HG02678 (cell line): ENCODE data around the gene KYNU.
A peak's percentile ranks its signal among the peaks of the same experiment; 100 is the strongest.
"Not testable (repeated sequence)": the region's sequence is repeated elsewhere in the genome, so short reads cannot be mapped to it uniquely, and the experiment has no call there.

Experiments
- ATAC-seq: cut with Tn5 transposase; IDR thresholded peaks from one replicate; pipeline ENCODE4 v1.9.1; 2021; ENCODE audit warnings: mild to moderate bottlenecking, moderate library complexity; ENCODE audit not compliant: unreplicated experiment

Gene KYNU

DNA sequence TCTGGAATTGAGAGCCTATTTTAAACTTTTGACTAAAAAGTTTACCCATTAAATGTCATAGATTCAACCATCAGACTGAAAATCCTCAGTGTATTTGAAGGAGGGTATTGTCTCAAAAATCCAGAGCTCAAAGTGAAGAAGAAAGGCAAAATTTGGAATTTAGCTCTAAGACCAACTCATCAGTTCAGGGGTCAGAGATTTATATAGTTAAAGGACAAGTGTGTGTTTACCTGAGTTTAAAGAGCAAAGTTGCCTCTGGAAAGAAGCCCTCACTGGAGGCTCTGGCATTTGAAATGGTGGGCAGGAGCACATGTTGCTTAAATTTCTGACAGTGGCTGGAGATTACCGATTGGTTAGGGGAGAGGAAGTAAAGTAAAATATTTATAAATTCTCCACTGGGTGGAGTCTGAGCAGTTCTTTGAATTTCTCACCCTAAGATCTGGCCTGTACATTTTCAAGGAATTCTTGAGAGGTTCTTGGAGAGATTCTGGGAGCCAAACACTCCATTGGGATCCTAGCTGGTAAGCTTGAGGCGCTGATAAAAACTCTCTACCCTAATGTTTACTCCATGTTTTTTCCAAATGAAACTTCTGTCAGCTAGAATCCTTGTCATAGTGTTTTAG, at the start of gene KYNU:
KYNU (plus strand) TSS at position 449 of the 623 bp plus-strand sequence. CDS start 7,704 bp downstream, outside the sequence.
- ATAC-seq: peak; percentile 67

- ATAC-seq: no peak
Measured at GRCh38 chr2:142834021-142834420, 43.4 kb upstream of the KYNU start.

DNA sequence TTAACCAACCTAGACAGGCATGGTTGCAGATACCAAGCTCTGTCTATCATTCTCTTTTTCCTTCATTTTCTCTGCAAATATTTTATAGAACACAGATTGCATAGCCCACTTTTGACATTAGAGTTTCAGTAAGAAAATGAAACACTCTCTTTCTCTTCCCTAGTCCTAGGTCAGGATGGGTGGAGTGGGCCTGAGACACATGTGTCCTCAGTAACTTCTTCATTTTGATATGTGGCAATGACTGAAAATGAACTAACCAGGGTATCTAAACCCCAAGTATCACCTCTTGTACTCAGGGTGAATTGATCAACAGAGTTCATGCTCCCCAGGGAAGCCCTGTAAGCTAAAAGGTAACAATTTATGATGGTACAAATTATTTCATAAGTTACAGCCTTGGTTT, 37.0 kb upstream of the KYNU start:
- no peak for ATAC-seq

DNA sequence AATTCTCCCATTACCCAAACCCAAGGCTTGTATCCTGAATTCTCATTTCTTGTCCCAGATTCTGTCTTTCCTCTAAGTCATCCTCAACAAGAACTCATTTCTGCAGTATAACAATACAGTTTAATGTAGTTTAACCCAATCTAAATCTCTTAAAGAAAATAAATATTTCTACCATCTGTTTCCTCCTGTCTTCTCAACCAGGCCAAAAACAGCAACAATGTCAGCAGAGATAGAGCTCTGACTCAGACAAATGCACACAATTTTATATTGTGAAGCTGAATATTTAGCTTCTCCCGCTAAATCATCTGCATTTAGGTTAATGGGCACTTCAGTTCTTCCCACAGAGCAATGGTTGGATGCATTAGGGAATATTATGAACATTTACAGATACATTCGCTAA, 35.7 kb upstream of the KYNU start:
- ATAC-seq: no peak

- ATAC-seq: no peak
Measured at GRCh38 chr2:142842369-142842768, 35.1 kb upstream of the KYNU start.

GRCh38 chr2:142843731-142844130, 33.7 kb upstream of the KYNU start:
- no peak for ATAC-seq

DNA sequence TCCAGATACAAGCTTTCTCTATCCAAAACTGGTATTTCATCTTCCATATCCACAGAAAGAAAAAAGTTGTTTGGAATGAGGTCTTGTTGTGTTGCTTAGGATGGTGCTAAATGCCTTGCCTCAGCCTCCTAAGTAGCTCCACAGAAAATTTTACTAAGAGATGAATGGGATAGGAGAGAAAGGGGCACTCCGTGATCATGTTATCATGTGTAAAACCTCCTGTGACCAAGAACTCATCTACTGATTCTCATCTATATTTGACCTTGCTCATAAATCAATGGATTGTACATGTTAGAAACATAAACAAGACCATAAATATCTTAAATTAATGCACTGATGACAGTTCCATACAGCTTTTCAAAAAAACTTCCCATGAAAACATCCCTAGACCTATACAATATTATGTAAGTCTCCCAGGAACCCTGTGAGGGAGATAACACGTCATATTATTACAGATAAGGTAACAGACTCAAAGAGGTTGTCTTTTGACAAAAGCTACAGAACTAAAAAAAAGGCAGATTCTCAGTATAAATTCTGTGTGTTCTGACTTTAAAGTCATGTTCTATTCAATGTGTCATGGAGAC, 29.3 kb upstream of the KYNU start:
- ATAC-seq: no peak

GRCh38 chr2:142849820-142850219, 27.6 kb upstream of the KYNU start:
- ATAC-seq: no peak

DNA sequence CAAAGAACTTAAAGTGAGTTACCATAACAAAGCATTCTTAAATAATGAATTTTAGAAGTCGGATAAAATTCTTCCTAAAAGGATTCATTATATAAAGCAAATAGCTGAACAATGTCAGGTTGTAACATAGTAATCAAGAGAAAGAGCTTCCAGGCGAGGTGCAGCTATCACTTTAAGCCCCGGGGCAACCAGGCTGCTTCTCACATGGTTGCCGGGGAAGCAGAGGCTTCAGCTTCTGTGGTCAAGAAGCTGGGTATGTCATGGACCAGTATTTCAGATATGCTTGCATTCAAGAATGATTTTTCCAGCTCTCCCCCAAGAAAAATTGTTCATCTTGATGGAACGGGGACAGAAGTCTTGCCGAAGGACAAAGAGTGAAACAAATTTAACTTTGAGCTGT, 23.6 kb upstream of the KYNU start:
- ATAC-seq: no peak

DNA sequence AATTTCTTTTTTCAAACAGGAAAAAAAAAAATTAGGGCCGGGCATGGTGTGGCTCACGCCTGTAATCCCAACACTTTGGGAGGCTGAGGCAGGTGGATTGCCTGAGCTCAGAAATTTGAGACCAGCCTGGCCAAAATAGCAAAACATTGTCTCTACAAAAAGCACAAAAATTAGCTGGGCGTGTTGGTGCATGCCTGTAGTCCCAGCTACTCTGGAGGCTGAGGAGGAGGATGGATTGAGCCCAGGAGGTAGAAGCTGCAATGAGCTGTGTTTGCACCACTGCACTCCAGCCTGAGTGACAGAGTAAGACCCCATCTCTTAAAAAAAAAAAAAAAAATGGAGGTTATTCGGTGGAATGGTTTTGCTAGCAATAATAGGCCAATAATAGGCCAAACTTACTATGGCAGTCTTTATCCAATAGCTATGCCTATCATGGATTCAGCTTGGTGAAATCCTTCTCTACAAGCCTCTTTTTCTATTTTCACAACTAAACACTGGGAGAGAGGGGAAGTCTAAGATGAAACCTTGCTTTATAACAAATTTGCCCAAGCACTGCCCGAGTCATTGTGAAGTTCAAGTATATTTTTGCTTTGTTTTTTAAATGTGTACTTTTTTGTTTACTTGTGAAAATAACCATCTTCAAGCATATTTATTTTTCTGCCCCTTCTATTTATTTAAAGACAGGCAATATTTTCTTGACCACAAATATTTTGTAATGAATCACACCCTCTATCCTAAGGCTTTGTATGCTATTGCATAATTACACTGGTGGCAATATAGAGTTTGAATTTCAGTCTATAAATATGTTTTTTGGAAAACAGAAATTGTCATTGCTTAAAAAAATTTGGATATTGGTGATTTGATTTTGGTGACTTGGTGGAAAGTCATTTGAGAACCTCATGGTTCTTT, 20.0 kb upstream of the KYNU start:
- no peak for ATAC-seq

GRCh38 chr2:142858961-142859360, 18.5 kb upstream of the KYNU start:
- no peak for ATAC-seq

DNA sequence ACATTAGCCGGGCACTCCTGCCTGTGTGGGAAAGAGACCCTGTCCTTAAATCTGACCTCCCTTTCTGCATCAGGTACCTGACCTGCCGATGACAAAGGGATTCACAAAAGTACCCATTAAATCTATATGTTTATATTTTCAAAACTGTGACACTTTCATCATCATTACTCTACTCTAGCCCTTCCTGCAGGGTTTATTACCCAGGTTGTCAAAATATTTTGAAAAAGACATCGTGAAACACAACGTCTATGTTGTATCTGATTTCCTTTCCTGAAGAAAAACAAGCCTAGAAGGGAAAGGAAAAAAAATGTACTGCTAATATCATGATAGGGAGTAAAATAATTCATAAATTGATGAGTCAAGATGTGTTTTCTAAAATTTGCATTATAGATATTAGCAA, 15.2 kb upstream of the KYNU start:
- no peak for ATAC-seq

- no peak for ATAC-seq
Measured at GRCh38 chr2:142862847-142863246, 14.6 kb upstream of the KYNU start.

GRCh38 chr2:142863485-142863961, 13.9 kb upstream of the KYNU start:
- ATAC-seq: no peak

DNA sequence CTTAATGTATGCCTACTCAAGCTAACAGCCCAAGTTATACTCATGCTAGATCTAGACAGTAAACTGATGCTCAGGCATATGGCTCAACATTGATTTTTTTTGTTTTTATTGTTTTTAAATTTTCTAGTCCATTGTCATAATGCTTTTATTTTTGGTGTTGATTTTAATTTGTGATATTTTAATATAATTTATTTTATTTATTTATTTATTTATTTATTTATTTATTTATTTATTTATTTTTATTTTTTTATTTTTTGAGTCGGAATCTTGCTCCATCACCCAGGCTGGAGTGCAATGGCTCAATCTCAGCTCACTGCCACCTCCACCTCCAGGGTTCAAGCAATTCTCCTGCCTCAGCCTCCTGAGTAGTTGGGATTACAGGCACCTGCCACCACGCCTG, 12.9 kb upstream of the KYNU start:
- ATAC-seq: not testable (repeated sequence)

GRCh38 chr2:142865924-142866323, 11.5 kb upstream of the KYNU start:
- peak; percentile 94 for ATAC-seq

GRCh38 chr2:142866426-142866825, 11.0 kb upstream of the KYNU start:
- ATAC-seq: peak; percentile 24

DNA sequence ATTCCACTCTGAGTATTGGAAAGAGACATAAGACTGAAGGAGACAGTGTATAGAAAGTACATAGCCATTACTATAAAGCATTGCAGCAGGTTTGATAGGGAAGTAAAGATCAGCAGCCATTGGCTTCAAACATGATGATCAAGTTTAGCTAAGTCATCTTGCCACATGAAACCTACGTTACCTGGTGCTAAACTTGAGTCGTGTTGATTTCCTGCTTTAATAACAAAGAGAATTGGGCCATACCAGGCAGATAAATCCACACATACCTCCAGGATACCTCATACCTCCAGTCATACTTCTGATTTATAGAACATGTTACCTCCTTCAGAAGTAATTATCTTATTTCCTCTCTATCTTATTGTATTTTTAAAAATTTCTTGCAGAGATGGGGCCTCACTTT, 10.3 kb upstream of the KYNU start:
- no peak for ATAC-seq

GRCh38 chr2:142868229-142868762, 9.2 kb upstream of the KYNU start:
- peak; percentile 33 for ATAC-seq

DNA sequence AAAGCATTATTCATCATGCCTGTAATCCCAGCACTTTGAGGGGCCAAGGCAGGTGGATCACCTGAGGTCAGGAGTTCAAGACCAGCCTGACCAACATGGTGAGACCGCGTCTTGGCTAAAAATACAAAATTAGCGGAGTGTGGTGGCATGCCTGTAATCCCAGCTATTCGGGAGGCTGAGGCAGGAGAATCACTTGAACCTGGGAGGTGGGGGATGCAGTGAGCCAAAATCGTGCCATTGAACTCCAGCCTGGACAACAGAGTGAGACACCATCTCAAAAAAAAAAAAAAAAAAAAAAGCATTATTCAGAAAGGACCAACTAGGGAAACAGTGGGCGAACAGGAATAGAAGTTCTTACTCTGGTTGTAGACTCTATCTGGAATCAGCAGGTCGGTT, 8.4 kb upstream of the KYNU start:
- not testable (repeated sequence) for ATAC-seq

- no peak for ATAC-seq
Measured at GRCh38 chr2:142869461-142870106, 7.9 kb upstream of the KYNU start.
